ENCODE data around the gene TMEM131.
"Not testable (repeated sequence)": the region's sequence is repeated elsewhere in the genome, so short reads cannot be mapped to it uniquely, and the experiment has no call there.

Gene TMEM131

GRCh38 chr2:98028101-98028561 is 32.4 kb upstream of the TMEM131 start:
- Mint-ChIP-seq H3K4me1 (peaks cover 33 to 72% of the 10 kb centered on the region in 2 donors), H3K27ac (peak overlapping the region; percentile 94), H3K27me3 (no peaks in the 10 kb centered on the region), H3K9me3 (no peaks in the 10 kb centered on the region), H3K4me3 (peak overlapping the region; percentile 1 to 74), H3K36me3 (no peaks in the 10 kb centered on the region)
- ATAC-seq (replicated peaks) (no peak), DNase-seq (no peak)

GRCh38 chr2:98027538-98027937 is 31.8 kb upstream of the TMEM131 start:
- DNase-seq (peak; percentile 44), ATAC-seq (replicated peaks) (peak; percentile 66 to 69)
- peaks cover under 1 to 1% of the 10 kb centered on the region in 2 donors for H3K9me3 Mint-ChIP-seq
- H3K4me3 Mint-ChIP-seq, result peak overlapping the region; percentile 68 to 74
- peaks cover 0 to 1% of the 10 kb centered on the region in 2 donors for H3K36me3 Mint-ChIP-seq
- no peaks in the 10 kb centered on the region for H3K27me3 Mint-ChIP-seq
- H3K4me1 Mint-ChIP-seq, result peaks cover 35 to 74% of the 10 kb centered on the region in 2 donors
- H3K27ac Mint-ChIP-seq, result peak overlapping the region; percentile 94

- Mint-ChIP-seq H3K27ac (peak overlapping the region; percentile 94), H3K27me3 (no peaks in the 10 kb centered on the region), H3K36me3 (peaks cover under 1 to 6% of the 10 kb centered on the region in 2 donors), H3K4me3 (peak overlapping the region; percentile 68 to 74), H3K9me3 (peaks cover 2 to 3% of the 10 kb centered on the region in 2 donors), H3K4me1 (peaks cover 40 to 74% of the 10 kb centered on the region in 2 donors)
- peak; percentile 88 to 92 for ATAC-seq (replicated peaks)
- DNase-seq, result peak; percentile 87
Observed at GRCh38 chr2:98026927-98027522, 31.3 kb upstream of the TMEM131 start.

- no peak for DNase-seq
- Mint-ChIP-seq H3K27me3 (no peaks in the 10 kb centered on the region), H3K4me3 (peak overlapping the region; percentile 66 to 74), H3K4me1 (peaks cover 44 to 74% of the 10 kb centered on the region in 2 donors), H3K9me3 (peaks cover 3 to 4% of the 10 kb centered on the region in 2 donors), H3K36me3 (peaks cover 6 to 11% of the 10 kb centered on the region in 2 donors), H3K27ac (peak overlapping the region; percentile 94)
- ATAC-seq (replicated peaks), result no peak
Observed at GRCh38 chr2:98026292-98026691, 30.5 kb upstream of the TMEM131 start.

GRCh38 chr2:98025481-98026037 is 29.8 kb upstream of the TMEM131 start:
- peaks cover 6 to 11% of the 10 kb centered on the region in 2 donors for H3K36me3 Mint-ChIP-seq
- no peak for ATAC-seq (replicated peaks)
- H3K27ac Mint-ChIP-seq, result peak overlapping the region; percentile 94
- H3K4me3 Mint-ChIP-seq, result peak overlapping the region; percentile 66 to 74
- H3K27me3 Mint-ChIP-seq, result no peaks in the 10 kb centered on the region
- DNase-seq, result no peak
- H3K9me3 Mint-ChIP-seq, result peaks cover 3 to 4% of the 10 kb centered on the region in 2 donors
- peaks cover 49 to 78% of the 10 kb centered on the region in 2 donors for H3K4me1 Mint-ChIP-seq

- H3K4me3 Mint-ChIP-seq; H3K27me3 Mint-ChIP-seq; ATAC-seq (replicated peaks); DNase-seq; H3K9me3 Mint-ChIP-seq: not testable (repeated sequence)
- Mint-ChIP-seq H3K4me1 (peaks cover 40 to 65% of the 10 kb centered on the region in 2 donors), H3K36me3 (peaks cover 6 to 14% of the 10 kb centered on the region in 2 donors), H3K27ac (peak overlapping the region; percentile 74)
Observed at GRCh38 chr2:98022067-98022466, 26.3 kb upstream of the TMEM131 start.

GRCh38 chr2:98020992-98021713 is 25.4 kb upstream of the TMEM131 start:
- Mint-ChIP-seq H3K27ac (peak overlapping the region; percentile 74), H3K36me3 (peaks cover 8 to 19% of the 10 kb centered on the region in 2 donors), H3K9me3 (peaks cover 3 to 4% of the 10 kb centered on the region in 2 donors), H3K27me3 (no peaks in the 10 kb centered on the region), H3K4me3 (peak overlapping the region in 1 of 2 donors; percentile 4), H3K4me1 (peaks cover 43 to 65% of the 10 kb centered on the region in 2 donors)
- DNase-seq (no peak), ATAC-seq (replicated peaks) (peak; percentile 48 to 57)

GRCh38 chr2:98020516-98020915 is 24.8 kb upstream of the TMEM131 start:
- peaks cover 3 to 4% of the 10 kb centered on the region in 2 donors for H3K9me3 Mint-ChIP-seq

GRCh38 chr2:98016908-98017670 is 21.3 kb upstream of the TMEM131 start:
- H3K27ac Mint-ChIP-seq, result peak overlapping the region; percentile 65
- H3K27me3 Mint-ChIP-seq, result no peaks in the 10 kb centered on the region
- H3K4me3 Mint-ChIP-seq, result no peak overlapping the region
- peaks cover 0 to 2% of the 10 kb centered on the region in 2 donors for H3K9me3 Mint-ChIP-seq
- peaks cover 9 to 14% of the 10 kb centered on the region in 2 donors for H3K36me3 Mint-ChIP-seq
- DNase-seq (no peak), ATAC-seq (replicated peaks) (no peak)
- H3K4me1 Mint-ChIP-seq, result peaks cover 46 to 79% of the 10 kb centered on the region in 2 donors

More at GRCh38 chr2:98020516-98020915, 24.8 kb upstream of the TMEM131 start:
- H3K27me3 Mint-ChIP-seq, result no peaks in the 10 kb centered on the region
- ATAC-seq (replicated peaks) (no peak), DNase-seq (no peak)
- peaks cover 9 to 20% of the 10 kb centered on the region in 2 donors for H3K36me3 Mint-ChIP-seq
- peaks cover 42 to 65% of the 10 kb centered on the region in 2 donors for H3K4me1 Mint-ChIP-seq
- H3K27ac Mint-ChIP-seq, result peak overlapping the region; percentile 74
- H3K4me3 Mint-ChIP-seq, result peak overlapping the region in 1 of 2 donors; percentile 4

- Mint-ChIP-seq H3K36me3 (peaks cover 4 to 9% of the 10 kb centered on the region in 2 donors), H3K4me3 (no peak overlapping the region), H3K4me1 (peaks cover 44 to 79% of the 10 kb centered on the region in 2 donors), H3K27me3 (no peaks in the 10 kb centered on the region), H3K27ac (peak overlapping the region; percentile 86), H3K9me3 (no peaks in the 10 kb centered on the region)
- peak; percentile 23 to 24 for ATAC-seq (replicated peaks)
- no peak for DNase-seq
Observed at GRCh38 chr2:98015671-98016070, 19.9 kb upstream of the TMEM131 start.

- Mint-ChIP-seq H3K27ac (peak overlapping the region; percentile 86), H3K36me3 (peaks cover 4 to 9% of the 10 kb centered on the region in 2 donors), H3K4me1 (peaks cover 47 to 83% of the 10 kb centered on the region in 2 donors), H3K27me3 (no peaks in the 10 kb centered on the region), H3K9me3 (no peaks in the 10 kb centered on the region), H3K4me3 (peak overlapping the region; percentile 78 to 84)
- no peak for ATAC-seq (replicated peaks)
- no peak for DNase-seq
Observed at GRCh38 chr2:98014379-98014778, 18.6 kb upstream of the TMEM131 start.

GRCh38 chr2:98013407-98014042 is 17.8 kb upstream of the TMEM131 start:
- no peaks in the 10 kb centered on the region for H3K27me3 Mint-ChIP-seq
- DNase-seq (peak; percentile 74), ATAC-seq (replicated peaks) (peak; percentile 50 to 55)
- peaks cover 4 to 9% of the 10 kb centered on the region in 2 donors for H3K36me3 Mint-ChIP-seq
- peak overlapping the region; percentile 86 for H3K27ac Mint-ChIP-seq
- peak overlapping the region; percentile 78 to 84 for H3K4me3 Mint-ChIP-seq
- peaks cover 48 to 81% of the 10 kb centered on the region in 2 donors for H3K4me1 Mint-ChIP-seq
- H3K9me3 Mint-ChIP-seq, result no peaks in the 10 kb centered on the region

- Mint-ChIP-seq H3K36me3 (peaks cover 4 to 9% of the 10 kb centered on the region in 2 donors), H3K4me1 (peaks cover 49 to 81% of the 10 kb centered on the region in 2 donors), H3K9me3 (no peaks in the 10 kb centered on the region), H3K4me3 (peak overlapping the region; percentile 50 to 84), H3K27me3 (no peaks in the 10 kb centered on the region), H3K27ac (peak overlapping the region; percentile 92)
- DNase-seq (peak; percentile 82), ATAC-seq (replicated peaks) (peak; percentile 78 to 82)
Observed at GRCh38 chr2:98012561-98012991, 16.8 kb upstream of the TMEM131 start.
